HG02759 (cell line): ENCODE data around the gene LPP.

Experiments
- ATAC-seq: cut with Tn5 transposase; IDR thresholded peaks from one replicate; pipeline ENCODE4 v1.9.1; 2021; ENCODE audit warnings: mild to moderate bottlenecking, moderate library complexity; ENCODE audit not compliant: unreplicated experiment

LPP gene

DNA sequence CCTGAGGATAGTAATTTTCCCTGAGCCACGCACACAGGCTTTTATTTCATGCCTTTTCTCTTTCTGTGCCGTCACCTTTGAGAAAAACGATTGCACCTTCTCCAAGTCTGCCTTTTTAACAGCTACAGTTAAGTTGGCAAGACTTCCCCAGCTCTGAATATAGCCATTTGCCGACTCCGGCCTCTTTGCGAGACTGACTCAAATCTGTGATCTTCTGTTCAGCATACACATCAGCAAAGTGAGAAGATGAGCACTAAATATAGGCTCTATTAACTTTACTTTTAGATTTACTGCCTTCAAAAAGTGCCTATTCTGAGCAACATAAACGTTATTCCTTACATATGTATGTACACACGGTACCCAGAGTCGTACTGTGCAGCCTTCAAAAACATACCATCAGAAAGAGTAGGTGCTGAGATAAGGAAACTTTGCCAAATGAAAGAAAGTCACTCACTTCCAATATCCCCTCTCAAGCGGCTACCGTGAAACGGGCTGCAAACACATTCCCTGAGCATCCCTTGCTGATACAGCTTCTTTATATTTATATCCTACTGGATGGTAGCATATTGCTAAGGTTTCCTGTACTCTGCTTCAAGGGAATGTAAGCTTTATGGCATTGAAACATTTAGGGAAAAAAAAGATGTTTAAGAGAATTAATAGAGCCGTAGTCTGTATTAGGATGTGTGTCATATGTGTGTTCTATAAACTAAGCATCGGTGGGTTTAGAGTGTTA, 734.5 kb downstream of the LPP start:
- no peak for ATAC-seq

DNA sequence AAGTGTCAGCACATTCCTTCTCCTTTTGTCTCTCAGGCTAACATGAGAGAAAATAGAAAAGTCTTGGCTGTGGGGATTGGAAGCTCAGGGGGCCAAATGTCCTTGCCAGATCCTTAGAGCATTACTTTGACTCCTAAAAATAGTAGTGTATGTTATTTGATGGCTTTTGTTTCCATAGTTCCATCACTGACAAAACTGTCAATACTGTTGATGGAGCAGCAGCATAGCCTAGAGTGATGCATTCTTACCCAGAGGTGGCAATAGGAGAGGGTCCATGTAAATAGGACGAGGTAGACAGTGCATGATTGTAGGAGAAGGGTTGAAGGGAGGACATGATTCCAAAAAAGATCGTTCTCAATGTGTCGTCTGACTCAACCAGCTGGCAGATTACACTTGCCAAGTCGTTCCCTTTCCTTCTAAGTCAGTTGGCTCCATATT, 735.1 kb downstream of the LPP start:
- ATAC-seq: no peak

DNA sequence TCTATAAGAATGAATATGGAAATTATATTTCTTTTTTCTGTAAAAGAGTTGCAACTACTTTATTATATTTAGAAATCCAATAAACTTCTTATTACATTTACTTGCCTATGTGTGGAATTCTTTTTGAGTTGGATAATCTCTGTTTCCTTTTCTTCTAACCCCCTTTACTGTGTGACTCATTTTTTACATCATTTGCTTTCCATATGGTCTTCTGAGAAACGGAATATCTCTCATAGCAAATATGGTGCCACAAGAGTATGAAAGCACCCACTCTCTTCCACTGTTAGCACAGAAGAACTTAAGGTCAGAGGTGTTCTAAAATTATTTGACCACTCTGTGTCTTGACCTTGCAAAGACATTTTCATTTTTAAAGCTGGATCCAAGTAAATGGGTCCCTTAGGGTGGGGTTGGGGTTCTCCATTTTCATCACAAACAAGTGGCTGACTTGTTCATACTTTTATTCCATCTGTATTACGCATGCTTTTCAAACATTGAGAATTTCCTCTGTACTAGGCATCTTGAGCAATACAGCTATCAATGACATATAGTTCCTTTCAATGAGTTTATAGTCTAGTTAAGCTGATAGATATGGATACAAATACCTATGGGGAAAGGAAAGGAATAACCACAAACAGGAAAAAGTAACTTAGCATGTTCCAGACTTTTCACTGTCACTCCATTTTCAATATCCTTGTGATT, 736.8 kb downstream of the LPP start:
- ATAC-seq: no peak

DNA sequence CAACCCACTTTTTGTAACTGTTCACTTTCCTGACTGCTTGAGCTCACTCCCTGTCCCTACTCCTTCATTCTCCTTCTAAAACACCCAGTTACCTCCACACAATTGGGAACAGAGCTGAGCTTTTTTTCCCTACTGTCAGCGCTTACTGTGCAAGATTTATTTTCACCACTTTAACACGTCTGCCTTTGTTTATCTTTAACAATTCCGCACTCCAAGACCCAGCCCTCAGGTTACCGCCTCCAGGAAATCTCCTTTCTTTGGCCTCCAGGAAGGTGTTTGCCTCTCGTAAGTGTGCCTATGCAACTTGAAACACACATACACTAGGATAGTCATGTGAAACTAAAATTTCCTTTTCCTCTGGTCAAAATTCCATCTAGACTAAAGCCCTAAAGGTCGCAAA, 745.9 kb downstream of the LPP start:
- ATAC-seq: no peak

DNA sequence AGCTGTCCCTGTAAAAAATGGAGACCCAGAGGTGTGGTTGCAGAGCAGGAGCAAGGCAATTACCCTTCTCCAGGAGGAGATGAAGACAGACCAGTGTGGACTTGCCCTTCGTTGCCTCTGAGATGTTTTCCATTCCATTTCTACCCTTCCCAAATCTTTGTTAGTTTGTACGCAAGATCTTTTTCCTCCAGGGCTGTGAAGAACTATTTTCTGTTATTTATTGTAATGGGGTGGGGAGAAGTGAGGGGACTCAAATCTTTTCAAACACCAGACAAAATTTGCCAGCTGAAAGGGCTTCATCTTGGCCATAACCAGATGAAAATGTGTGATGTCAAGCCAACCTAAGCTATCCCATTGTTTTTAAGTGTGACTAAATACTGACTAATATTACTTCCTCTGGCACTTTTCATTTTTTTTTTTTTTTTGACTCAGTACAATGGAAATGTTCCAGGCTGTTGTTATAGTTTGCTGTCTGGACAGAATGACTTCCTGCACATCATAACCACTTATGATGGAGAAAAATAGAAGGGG, 746.5 kb downstream of the LPP start:
- no peak for ATAC-seq

DNA sequence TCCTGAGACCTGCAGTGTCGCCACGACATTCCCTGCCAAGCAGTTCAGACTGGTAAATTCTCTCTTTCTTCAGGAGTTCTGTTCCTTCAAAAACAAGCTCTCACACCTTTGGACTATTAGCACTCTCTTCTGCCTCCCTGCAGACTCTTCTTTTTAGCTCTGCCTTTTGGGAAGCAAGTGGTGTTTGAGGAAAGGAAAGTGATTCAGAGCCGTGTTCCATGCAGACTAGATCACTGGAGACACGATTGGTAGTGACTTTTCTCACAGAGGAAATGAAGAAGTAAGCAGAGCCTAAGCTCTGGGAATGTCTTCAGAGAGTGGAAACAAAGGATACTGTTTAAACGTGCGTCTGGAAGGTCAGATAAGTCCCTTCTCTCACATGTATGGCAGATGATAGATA, 747.2 kb downstream of the LPP start:
- ATAC-seq: no peak

DNA sequence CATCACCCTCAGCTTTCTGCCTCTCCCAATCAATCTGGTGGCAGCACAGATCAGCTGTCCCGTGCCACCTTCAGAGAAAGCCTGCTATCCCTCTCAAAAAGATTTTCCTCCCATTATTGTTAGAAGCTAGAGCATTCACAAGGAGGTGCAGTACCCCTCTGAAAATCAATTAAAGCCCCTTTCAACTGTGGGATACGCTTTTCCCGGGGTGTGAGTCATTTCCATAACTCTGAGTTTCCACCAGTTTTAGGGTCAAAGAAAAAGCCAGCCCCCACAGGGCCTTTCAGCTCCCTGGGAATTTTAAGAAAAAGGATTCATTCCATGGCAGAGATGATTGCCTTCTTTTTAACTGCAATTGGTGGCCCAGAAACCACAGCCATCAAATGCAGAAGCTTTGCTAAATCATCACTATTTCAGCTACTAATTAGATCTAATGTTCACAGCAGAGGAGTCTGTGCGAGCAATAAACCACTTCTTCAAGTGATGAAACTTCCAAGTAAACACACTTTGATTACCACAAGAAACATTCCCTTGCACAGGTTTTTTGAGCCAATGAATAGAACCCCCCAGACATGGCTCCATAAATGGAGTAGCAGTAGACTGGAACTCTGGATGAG, 747.8 kb downstream of the LPP start:
- no peak for ATAC-seq

DNA sequence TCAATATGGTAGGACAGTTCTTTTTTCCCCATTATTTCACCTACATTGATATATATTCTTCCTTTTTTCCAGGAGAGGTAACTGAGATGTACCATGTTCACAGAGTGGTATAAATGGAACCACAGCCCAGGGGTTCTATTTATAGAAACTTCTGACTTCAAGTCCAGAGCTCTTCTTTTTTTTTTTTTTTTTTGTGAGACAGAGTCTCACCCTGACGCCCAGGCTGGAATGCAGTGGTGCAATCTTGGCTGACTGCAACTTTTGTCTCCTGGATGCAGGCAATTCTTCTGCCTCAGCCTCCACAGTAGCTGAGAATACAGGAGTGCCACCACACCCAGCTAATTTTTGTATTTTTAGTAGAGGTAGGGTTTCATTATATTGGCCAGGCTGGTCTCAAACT, 750.7 kb downstream of the LPP start:
- ATAC-seq: no peak

DNA sequence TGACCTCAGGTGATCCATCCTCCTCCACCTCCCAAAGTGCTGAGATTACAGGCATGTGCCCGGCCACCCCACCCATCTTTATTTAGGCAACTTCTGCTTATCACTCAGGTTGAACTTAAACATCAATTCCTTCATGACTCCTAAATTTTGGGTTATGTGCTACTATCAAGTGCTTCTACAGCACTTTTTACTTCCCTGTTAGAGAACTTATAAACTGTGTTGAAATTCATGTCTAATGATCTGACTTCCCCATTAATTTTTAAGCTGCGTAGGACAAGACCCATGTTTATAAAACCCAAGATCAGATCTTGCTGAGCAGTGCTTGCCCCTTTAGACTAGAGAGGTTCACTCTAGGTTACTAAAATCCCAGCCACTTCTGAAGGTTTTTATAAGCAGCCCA, 751.6 kb downstream of the LPP start:
- no peak for ATAC-seq

DNA sequence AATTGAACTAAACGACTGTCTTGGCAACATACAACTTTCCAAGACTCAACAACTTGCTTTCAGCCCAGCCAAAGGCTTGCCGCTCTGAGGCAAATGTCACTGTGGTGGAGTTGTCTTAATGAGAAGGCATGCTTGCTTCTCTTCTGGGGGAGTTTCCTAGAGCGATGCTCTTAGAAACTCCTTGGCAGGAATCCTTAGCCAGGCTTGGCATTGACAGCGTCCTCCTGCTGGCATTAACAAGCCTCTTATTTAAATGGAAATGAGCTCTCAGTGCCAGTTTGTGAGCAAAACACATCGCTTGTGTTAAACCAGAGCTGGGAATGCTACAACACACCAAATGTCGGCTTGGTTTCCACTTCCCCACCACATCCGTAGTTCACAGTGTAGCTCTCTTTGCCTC, 752.3 kb downstream of the LPP start:
- ATAC-seq: no peak

DNA sequence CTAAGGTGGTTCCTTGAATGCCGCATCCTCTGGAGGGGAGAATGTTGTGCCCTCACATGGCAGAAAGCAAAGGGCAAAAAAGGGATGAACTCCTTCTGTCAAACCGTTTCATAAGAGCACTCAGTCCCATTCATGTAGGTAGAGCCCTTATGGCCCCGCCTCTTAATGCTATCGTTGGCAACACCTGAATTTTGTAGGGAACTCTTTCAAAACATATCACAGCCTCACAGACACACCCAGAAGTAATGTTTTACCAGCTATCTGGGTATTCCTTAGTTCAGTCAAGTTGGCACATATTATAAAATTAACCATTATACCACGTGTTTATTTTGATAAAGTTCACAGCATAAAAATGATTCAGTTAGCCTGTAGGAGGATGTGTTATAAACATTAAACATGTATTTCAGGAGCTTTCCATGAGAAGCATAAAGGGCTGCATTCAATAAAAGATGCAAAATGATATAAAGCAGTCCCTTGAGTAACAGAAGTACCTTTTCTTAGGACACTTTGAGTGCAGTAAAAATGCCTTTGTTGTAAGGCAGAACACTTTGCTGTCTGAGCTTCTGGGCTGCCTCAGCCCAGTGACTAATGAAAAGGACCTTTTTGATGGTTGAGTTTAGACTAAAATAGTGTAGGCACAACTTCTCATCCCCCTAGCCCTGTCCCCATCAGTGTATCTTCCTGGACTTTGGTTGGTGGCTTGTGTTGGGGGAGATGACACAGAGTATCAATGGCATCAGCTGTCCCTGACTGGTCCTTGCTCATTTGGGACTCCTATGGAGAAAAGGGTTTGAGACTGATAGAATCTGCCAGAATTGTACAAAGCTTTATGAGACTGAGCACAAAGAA, 754.3 kb downstream of the LPP start:
- ATAC-seq: no peak

DNA sequence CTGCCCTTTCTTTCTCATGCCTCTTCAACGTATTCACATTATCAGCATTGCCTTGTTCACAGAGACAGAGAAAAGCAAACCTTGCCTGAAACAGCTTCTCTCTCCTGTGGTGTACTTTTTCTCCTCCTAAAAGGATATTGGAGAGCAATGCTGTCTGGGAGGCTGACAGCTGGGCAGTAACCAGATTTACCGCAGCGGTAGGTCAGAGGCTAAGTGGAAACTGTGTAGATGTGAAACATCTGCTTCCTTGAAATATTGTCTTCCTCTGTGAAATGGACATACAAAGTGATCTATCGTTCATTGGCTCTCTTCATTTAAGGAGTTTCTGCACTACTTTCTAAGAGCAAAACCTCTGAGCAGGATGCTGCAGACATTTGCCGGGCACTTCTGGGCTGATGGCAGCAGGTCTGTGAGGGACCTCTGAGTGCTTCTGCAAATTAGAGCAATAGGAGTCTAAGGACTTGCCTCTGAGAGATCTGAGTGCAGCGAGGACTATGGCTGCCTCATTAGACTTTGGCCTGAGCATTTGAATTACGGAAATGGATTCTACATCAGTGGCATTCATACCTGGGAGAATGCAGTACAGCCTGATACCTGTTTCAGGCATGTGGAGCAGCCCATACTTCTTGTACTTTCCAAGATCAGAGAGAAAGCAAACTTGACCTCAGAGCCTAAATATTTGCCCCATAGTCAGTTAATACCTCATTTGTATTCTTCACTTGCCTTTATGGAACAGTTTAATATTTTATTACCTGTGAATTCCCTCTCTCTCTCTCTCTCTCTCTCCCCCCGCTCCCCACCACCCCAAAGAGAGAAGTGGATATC, 757.3 kb downstream of the LPP start:
- no peak for ATAC-seq

DNA sequence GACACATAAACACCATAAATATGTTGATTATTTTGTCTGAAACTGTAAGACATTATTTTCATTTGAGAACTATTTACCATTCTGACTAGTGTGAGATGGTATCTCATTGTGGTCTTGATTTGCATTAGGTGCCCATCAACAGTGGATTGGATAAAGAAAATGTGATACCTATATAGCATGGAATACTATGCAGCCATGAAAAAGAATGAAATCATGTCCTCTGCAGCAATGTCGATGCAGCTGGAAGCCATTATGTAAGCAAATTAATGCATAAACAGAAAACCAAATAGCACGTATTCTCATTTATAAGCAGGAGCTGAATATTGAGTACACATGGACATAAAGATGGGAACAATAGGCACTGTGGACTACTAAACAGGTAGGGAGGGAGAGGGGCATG, 759.1 kb downstream of the LPP start:
- no peak for ATAC-seq

DNA sequence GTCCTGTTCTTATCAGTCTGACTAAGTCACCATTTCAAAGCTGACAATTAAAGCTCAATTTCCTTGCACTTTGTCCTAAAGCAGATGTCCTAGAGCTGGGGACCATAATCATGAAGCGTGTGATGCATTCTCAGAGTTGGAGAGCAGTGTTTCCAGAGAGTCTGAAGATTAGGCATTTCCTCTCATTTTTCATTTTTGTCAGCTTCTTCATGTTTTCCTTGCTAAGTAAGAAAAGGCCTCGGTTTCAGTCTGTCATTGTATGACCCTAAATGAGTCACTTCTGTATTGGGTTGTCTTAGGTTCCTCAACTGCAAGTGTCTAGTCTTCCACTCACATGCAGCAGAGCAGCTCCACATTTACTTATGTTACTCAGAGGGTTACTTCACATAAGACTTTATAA, 760.6 kb downstream of the LPP start:
- ATAC-seq: peak; percentile 48

DNA sequence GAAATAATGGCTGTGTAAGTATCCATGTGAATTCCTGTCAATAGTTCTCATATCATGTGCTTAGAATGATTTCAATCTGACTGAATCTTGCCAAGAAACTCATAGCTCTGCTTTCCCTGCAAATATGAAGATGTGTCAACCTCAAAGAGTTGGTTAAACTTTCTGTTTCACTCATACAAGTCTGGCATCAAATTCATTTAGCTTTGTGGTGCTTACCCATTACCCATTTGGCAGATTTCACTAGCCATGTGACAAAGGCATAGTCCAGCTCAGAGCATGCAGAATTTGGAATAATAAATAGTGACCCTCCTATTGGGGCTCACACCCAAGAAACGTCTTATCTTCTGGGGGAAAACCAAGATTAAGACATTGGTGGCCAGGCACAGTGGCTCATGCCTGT, 761.2 kb downstream of the LPP start:
- ATAC-seq: no peak

DNA sequence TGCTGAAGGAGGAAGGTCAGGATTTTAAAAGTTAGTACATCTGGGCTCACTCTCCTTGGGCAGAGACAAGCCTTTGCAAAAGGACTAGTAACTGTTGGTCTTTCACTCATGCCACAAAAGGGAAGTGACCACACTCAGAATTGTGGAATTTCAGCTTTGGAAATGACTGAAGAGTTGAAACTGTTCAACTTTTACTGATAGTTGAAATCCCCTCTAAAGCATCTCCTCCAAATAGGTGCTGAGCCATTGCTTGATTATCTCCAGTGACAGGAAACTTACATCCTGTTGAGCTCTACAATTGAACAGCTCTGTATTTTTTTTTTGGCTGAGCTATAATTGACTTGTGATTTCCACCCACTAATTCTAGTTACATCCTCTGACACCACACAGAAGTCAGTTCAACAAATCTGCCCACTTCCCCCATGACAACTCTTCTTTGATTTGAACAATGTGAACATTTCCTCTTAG, 763.0 kb downstream of the LPP start:
- no peak for ATAC-seq

DNA sequence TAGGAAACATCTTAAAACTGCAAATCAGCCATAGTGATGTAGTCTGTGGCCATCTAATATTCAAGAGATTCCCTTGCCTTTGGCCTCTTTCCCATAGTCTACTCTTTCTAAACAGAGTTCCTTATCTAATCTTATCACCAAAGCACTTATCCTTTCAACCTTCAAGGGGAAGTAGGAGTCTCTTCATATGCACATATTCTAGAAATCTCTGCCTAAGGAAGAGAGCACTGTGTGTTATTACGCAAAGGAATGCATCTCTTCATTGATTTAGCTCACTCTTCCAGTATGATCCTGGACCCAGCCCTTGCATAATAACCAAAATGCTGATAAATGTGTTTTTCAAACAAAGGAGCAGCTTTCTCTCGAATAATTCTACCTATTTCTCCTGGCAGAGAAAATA, 764.1 kb downstream of the LPP start:
- ATAC-seq: no peak

DNA sequence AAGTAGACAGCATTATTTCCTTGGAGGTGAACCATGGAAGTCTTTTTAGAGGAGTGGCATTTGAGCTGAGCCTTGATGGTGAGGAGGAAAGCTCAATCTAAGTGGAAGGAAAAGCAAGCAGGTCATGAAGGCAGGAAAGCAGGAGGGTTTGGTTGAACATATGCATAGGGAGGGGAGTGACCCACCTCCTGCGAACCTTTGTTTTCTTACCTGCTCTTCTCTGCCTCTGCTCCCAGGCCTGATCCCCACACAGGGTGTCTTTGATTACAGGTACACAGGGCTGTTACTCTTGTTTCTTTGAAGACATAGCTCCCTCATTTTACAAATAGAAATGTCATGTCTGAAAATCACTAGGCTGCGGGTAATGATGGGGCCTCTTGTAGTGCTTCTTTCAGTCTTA, 769.7 kb downstream of the LPP start:
- no peak for ATAC-seq

DNA sequence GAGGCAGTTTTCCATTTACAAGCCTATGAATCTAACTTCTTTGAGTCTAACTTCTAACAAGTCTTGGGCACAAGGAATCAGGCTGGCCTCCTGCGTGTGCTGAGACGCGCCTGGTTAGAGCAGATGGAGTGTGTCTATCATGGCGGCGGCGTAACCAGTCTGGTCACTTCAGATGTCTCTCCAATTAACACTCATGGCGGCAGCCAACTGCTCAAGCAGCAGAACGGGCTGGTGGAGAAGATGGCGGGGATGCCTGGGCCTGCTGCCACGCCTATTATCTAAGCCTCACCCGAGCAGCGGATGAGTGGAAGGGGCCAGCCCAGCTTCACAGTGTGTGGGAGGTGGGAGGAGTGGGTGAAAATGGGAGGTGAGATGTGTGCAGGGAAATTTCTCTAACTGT, 771.4 kb downstream of the LPP start:
- ATAC-seq: no peak

DNA sequence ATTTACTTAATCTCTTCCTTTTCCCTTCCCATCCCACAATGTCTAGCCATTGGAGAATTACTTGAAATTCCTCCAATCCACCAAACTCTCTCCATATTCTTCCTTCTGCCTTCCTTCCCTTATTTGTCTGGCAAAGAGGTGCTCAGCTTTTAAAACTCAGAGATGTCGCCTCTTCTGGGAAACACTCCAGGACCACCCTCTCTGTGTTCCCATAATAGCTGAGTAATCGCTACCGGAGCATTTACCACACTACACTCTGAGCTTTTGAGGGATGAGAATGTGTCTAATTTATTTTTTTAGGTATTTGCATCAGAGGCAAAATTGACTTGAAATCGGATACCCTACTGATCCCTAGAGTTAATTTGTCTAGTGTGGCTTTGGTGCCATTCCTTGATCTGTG, 772.2 kb downstream of the LPP start:
- no peak for ATAC-seq
